GM10266 (cell line): ENCODE results near the gene CSRP2.
A peak's percentile ranks its signal among the peaks of the same experiment; 100 is the strongest.

Experiments used
- DNase-seq: peaks from one replicate; pipeline ENCODE4 v3.0.0; 2012; ENCODE audit errors: extremely low spot score
- CTCF ChIP-seq: IDR thresholded peaks from 2 replicates; pipeline ENCODE4 v1.5.1; 2012; ENCODE audit warnings: mild to moderate bottlenecking, low read depth; ENCODE audit not compliant: control insufficient read depth, insufficient read depth; ENCODE audit errors: missing control alignments

Gene CSRP2

GRCh38 chr12:76880519-76881023 lies 1.8 kb upstream of the CSRP2 start:
- TF ChIP-seq CTCF: no peak
- no peak for DNase-seq

GRCh38 chr12:76879710-76880518 lies 1.1 kb upstream of the CSRP2 start:
- DNase-seq: no peak
- no peak for TF ChIP-seq CTCF

GRCh38 chr12:76878099-76878898 lies 520 bp downstream of the CSRP2 start:
- DNase-seq: peak; percentile 43
- peak; percentile 5 for TF ChIP-seq CTCF

GRCh38 chr12:76876696-76877229 lies 2.1 kb downstream of the CSRP2 start:
- TF ChIP-seq CTCF: no peak
- no peak for DNase-seq

GRCh38 chr12:76874491-76875190 lies 4.2 kb downstream of the CSRP2 start:
- DNase-seq: no peak
- no peak for TF ChIP-seq CTCF

- no peak for DNase-seq
- TF ChIP-seq CTCF: no peak
Observed at GRCh38 chr12:76874027-76874426, 4.8 kb downstream of the CSRP2 start.

- no peak for TF ChIP-seq CTCF
- DNase-seq: no peak
Observed at GRCh38 chr12:76872415-76872814, 6.4 kb downstream of the CSRP2 start.
